ENCODE results near the gene MIR17HG.
"Not testable (repeated sequence)": the region's sequence is repeated elsewhere in the genome, so short reads cannot be mapped to it uniquely, and the experiment has no call there.

The MIR17HG gene

DNA sequence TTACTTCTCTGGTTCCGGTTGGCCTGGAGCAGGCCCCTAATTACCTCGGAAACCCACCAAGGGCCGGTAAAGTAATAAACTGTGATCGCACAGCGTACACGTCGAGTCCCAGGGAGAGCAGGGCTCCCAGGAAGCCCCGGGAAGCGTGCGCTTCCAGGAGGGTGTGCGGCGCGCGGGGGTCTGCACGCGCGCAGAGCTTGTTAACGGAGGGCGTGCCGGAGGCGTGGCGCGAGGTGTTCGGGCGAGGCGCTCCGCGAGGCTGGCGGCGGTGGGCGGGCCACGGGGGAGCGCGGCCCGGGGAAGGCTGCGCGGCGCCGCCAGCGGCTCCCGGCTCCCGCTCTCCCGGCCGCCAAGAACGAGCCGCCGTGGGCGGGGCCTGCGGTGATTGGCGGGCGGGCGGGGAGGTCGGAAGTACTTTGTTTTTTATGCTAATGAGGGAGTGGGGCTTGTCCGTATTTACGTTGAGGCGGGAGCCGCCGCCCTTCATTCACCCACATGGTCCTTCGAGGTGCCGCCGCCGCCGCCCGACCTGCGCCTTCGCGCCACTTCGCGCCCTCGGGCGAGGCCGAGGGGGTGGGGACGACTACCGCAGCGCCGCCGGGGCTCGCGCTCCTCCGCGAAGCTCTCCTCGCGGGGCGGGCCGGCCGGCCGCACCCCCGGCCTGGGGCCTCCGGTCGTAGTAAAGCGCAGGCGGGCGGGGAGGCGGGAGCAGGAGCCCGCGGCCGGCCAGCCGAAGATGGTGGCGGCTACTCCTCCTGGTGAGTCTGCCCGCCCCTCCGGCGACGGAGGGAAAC, at the start of gene MIR17HG:
TSS of gene MIR17HG (plus strand) at position 486 of the 794 bp plus-strand sequence.
- no peak for FAIRE-seq

DNA sequence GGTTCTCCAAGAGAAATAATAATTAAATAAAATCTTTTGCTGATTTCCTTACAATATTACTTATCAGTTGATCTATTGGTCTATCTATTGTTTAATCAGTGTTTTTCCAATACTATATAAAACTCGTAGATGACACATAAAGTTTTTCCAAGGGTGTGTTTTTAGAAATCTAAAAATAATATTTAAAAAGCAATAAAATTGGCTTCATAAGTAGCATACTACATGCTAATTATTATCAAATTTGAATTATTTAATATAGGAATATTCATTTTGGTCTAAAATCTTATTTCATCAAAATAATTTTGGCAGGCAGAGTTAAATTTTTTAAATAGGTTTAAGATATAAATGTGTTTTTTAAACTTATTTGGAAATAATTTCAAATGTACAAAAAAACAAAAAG, 49.4 kb upstream of the MIR17HG start:
- peak; percentile 40 for FAIRE-seq

DNA sequence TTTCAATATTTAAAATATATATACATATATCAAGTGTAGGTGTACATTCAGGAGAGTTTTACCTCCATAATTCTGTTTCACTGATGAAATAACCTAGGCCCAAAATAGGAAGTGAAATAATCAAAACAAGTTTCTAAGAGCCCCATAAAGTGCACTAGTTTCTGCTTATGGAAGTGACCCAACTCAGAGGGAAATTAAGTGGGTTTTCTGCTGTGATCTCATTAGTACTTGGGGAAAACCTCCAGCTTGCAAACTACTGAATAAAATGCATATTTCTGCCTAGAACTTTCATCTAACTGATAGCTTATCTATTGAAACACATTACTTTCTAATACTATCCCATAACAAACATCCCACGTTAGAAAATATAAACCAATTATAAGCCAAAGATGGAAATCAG, 45.4 kb upstream of the MIR17HG start:
- no peak for FAIRE-seq

DNA sequence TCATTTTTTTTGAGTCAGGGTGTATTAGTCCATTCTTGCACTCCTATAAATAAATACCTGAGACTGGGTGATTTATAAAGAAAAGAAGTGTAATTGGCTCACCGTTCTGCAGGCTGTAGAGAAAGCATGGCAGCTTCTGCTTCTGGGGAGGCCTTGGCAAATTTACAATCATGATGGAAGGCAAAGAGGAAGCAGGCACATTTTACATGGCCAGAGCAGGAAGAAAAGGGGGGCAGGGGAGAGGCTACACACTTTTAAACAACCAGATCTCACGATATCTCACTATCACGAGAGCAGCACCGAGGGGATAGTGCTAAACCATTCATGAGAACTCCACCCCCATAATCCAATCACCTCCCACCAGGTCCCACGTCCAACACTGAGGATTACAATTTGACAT, 44.5 kb upstream of the MIR17HG start:
- FAIRE-seq, result no peak

DNA sequence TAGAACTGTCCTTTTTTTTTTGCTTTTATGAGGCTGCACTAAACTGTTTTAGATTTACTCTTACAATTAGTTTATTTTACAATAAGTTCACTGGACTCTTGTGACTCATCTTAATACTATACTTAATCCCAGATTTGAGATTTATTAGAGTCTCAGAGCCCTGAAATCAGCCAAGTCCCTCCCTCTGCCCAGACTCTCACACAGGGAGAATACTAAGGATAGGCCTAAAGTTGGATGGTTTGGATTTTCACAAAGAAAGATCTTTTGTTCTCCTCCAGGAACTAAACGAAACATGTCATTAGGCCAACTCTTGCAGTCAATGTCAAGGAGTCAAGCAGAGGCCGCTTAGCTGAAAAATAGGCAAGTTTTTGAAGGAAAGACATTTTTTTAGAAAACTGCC, 42.7 kb upstream of the MIR17HG start:
- FAIRE-seq, result no peak

DNA sequence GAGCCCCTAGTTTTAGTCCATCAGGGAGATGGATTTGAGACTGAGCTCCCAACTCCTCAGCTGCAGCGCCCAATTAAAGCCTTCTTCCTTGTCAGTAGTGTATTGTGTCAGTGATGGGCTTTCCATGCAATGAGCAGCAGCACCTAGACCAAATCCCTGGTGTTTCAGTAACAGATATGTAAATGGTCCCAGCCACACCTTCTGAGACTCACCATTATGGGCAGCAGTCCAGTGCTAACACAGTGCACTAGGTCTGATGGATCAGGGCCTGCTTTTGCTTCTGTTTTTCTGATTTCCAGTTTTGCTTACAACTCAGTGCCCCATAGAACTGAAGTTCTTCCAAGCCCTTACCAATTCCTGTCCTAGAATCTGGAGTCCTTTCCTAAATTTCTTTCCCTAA, 41.8 kb upstream of the MIR17HG start:
- FAIRE-seq, result no peak

DNA sequence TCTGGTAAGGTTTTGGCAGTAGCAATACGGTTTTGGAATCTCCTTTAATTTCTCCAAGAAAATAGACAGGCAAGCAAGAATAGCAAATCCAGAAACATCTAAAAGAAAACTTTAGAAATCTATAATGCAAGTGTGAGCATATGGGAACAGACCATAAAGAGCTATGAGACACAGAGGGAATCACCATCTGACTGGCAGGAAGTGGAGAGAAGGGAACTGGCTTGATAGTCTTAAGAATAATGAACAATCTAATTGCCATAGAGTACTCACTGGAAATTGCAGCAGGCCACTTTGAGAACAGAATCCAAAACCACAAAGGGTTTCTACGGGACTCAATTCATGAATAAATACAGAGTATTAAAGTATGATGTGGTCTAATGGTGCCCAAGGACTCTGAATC, 39.6 kb upstream of the MIR17HG start:
- no peak for FAIRE-seq

DNA sequence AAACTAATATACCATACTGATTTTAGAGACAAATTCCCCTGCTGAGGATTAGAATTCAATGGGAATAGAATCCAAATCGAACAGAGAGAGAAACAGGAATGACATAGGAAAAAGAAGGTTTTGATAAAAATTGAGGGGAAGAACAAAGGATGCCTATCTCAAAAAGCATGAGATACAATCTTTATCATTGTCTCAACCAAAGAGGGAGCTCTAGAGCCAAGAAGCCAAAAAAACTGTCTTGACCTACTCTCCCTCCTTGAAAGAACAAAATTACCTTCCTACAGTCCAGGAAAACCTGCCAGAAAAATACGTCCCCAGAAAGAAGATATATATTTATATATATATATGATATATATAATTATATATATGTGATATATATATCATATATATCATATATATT, 39.2 kb upstream of the MIR17HG start:
- no peak for FAIRE-seq

DNA sequence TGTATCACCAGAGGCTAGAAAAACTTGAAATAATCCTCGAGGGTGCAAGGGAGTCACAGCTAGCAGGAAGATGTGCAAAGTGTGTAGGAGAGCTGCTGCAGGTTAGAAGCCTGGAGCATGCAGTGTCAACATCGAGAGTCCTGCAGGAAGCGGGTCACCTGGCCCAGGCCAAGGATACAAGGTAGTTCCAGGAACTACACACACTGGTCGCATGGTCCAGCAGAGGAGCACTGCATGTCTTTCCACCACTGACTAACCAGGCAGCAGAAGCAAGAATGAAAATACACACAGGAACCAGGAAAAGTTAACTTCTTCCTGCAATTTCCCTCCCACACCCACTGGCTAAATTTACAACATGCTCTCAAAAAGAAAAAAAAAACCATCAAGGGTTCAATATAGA, 36.0 kb upstream of the MIR17HG start:
- FAIRE-seq, result no peak

DNA sequence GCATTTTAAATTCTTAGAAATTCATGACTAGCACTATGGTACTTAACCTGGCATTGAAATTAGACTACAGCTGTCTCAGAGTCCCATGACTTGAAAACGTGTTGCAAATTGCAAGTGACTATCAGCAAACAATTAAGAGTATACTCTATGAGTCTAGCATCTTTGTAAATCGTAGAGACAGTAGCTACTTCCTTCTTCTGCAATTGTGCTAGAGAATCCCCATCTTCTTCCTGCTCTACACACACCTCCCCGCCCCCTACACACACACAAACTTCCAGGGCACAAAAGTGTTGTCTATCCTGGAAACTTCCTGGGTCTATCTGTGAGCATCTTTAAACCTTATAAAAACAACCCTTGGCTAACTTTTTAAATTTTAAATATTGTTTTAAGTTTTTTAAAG, 35.2 kb upstream of the MIR17HG start:
- no peak for FAIRE-seq

DNA sequence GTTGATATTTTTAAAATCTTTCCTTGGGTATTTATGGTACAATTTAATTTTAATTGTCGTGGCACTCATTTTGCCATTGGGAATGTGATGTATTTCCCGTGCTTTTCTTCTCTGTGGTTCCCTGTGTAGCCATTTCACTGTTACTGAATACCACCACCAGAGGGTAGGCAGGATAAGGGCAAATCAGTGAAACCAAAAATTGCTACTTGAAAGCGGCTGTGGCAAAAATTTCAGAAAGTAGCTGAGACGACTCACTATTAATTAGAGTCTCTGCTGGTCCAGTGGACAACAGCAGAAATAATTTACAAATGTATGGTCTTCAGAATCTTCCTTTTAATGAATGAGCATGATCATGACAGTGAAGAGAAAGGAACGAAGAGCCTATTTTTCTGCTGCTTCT, 34.4 kb upstream of the MIR17HG start:
- no peak for FAIRE-seq

DNA sequence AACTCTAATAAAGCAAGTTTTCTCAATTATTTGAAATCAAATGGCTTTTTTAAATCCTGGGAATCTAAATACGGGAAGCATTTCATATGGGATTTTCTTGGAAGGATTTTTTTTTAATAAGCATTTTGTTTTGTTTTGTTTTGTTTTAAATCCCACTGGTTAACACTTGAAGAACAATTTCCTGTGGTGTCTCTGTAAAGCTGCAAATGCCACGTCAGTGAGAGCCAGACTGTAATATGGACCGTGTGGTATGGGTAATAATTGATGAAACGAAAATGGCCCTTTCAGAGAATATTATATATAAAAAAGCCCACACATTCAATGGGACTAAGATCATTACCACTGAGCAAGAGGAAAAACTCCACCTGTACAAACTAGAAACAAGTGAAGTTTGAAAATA, 33.9 kb upstream of the MIR17HG start:
- no peak for FAIRE-seq

DNA sequence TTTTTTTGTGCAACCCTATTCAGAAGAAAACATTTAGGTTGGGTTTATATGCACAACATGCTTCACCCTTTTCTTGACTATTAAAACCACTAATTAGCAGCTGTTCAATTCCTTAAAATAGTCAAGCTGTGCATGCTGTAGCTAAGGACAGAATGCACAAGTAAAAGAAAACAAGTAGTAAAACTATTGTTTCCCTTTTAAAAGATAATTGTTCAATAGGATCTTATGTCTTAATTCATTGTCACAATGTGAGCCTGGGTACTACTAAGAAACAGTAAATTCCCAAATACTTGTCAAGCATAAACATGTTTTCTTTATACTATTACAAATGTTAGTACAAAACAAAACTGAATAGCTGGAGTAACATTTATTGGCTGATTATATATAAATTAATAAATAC, 32.6 kb upstream of the MIR17HG start:
- FAIRE-seq, result no peak

DNA sequence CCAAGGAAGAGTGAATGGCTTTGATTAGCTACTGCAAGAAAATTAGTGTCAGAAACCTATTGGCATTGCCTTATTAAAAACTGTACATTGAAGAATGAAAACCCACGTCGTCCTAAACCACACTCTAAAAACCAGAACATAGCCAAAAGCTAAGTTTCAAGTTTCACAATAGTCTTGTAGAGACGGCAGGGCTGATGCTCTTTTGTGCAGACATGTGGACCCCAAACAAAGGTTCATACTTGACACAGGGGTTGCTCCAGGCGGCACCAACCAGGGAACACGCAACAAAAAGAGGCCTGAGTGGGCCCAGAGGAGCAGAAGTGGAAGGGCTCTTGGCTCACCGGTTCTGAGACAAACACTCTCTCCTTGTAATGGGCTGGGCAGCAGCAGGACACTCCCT, 28.6 kb upstream of the MIR17HG start:
- no peak for FAIRE-seq

DNA sequence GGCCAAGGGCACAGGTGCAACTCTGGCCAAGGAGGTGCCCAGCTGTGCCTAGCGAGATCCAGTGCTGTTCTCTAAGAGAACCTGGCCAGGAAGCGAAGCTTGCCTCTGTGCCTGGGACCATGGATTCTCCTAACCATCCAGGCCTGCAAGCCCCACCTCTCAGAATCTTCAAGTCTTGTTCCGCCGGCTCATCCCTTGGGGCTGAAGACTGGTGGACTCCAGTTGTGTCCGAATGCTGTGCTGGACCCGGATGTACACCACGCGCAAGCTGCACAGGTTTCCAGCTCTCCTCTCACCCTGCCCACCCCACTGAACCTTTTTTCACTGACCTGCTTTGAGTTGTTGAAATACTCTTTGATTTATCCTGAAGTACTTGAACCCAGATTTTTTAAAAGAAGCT, 27.5 kb upstream of the MIR17HG start:
- no peak for FAIRE-seq

DNA sequence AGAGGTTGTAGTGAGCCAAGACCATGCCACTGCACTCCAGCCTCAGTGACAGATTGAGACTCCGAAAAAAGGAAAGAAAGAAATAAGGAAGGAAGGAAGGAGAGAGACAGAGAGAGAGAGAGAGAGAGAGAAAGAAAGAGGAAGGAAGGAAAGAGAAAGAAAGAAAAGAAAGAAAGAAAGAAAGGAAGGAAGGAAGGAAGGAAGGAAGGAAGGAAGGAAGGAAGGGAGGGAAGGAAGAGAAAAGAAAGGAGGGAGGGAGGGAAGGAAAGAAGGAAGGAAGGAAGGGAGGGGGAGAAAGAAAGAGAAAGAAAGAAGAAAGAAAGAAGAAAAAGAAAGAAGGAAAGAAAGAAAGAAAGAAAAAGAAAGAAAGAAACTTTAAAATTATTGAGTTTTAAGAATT, 26.5 kb upstream of the MIR17HG start:
- not testable (repeated sequence) for FAIRE-seq

DNA sequence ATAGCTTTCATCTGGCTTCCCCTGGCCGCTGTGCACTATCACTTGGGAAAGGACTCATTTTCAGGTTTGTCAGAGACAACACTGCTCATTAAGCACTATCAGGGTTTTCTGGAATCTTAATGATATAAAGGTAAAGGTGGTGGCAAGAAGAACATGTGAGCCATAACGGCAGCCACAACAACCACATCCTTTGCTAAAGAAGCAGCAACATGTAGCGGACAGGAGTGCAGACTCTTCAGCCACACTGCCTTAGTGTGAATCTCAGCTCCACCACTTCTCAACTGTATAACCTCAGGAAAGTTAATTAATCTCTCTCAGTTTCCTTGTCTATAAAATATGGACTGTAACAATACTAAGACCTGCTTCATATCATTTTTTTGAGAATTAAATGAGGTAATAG, 24.1 kb upstream of the MIR17HG start:
- no peak for FAIRE-seq

DNA sequence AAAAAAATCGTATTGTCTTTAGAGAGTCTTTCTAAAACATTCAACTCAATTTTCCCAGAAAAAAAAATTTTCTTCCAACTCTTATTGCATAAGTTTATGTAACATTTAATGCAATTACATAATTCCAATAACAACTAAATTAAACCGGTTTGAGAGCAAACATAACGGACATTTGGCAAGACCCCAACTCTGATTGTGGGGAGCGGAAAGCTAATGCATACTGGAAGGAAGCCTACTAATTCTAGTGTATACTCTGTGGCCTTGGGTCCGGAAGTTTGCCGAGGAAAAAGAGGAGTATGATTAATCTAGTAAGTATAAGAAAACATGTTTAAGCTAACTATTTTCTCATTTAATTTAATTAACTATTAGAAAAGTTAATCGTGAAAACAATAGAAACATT, 21.3 kb upstream of the MIR17HG start:
- no peak for FAIRE-seq

DNA sequence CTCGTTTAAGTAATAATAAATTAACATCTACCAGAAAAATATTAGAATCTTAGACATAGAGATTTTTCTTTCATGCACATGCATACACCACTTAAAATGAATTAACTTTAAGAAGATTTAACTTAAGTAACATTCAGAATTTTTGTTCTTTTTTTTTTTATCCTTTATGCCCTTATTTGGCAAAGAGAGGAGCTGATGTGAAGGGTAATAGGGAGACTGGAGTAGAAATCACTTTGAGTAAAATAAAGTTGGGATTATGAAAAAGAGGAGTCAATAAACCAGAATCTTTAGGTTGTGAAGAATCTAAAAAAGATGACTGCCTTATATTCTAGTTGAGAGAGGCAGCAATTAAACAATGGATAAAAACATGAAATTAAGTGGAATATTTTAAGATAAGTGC, 18.8 kb upstream of the MIR17HG start:
- no peak for FAIRE-seq

DNA sequence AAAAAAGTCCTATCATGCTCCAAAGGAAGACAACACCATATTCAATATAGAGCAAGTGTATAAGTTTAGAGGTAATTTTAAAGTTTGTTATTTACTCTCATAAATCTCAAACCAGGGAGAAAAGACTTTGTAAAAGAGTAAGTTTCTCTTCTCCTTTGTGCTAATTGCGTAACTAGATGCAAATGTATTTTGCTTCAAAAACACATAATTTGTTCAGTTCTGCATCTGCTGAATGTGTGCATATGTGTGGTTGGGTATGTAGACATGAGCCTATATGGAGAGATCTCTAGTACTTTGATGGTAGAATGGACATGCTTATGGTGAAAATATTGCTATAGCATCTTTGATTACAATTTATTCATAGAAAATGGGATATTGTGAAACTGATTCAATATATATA, 17.8 kb upstream of the MIR17HG start:
- FAIRE-seq, result no peak

DNA sequence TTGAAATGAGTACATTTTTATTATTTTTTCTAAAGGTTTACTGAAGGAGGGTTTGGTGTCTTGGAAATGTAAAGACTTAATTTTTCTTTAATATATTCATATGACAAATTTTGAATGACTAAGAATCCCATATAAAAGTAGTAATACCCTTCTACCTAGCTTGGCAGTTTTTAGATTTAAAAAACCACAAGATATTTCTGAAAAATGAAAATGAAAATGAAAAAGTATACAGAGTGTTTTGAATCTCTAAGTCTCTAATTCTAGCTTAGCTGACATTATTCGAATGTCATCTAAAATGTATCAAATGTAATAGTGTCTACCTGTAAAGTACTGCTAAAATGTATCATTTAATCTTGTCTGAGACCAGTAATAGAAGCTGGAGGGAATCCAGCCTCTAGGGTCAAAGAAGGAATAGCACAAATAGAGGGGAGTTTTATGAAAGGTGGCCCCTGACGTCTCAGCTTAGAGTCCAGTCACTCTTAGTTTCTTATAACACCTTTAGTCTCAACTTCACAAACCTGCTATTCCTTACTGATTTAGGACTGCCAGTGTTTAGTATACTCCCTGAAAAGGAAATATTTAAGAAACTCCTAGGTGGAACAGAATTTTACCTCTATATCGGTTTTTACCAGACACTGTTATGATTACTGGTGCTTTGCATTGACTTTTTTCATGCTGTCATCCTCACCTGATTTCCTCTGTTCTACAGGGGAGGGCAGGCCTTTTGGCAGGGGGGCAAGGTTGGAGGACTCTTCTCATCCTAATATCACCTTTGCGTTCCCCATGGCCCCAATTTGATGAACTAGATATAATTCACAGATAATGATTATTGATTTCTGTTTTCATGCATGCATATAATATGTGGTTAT, 16.2 kb upstream of the MIR17HG start:
- no peak for FAIRE-seq

DNA sequence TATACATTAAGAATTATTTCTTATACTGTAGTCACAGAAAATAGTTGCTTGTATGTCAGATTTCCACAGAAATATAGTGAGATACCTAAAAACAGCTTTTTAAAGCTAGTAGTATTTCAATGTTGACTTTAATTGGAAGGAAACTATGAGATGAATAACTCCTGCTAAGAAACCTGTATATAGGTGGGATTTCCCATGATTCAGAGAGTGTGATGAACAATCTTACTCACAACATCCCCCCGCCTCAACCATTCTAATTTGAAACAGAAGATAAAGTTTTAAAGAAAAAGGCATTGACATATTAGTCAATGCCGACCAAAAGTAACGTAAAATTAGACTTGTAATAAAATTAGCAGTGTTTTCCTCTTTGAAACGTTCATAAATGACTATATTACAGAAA, 1.4 kb upstream of the MIR17HG start:
- no peak for FAIRE-seq

DNA sequence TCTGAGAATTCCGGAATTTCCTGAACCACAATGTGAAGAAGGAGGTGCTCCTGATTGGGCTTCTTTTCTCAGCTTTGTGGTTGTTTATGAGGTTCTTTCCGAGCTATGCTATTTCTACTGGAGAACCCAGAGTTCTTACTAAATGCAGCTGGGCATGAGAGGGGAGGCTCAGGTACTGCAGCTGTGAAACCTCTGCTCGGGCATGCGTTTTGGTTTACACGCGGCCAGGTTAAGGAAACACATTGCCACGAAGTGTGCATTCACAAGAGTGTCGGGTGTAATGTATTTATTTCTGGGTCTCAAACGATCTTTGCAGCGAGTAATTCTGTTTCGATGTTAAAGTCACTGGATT, 661 bp upstream of the MIR17HG start:
- FAIRE-seq, result no peak
